ENCODE results near the gene TACR1. TPM values are rescaled to one million over a fixed set of nuclear protein-coding genes. Genes with fewer than 3 reads are reported as not detected.

TACR1 gene
- total and polyA plus RNA-seq, 2 experiments from 2014 or later = 3.5 to 7.3 TPM

DNA sequence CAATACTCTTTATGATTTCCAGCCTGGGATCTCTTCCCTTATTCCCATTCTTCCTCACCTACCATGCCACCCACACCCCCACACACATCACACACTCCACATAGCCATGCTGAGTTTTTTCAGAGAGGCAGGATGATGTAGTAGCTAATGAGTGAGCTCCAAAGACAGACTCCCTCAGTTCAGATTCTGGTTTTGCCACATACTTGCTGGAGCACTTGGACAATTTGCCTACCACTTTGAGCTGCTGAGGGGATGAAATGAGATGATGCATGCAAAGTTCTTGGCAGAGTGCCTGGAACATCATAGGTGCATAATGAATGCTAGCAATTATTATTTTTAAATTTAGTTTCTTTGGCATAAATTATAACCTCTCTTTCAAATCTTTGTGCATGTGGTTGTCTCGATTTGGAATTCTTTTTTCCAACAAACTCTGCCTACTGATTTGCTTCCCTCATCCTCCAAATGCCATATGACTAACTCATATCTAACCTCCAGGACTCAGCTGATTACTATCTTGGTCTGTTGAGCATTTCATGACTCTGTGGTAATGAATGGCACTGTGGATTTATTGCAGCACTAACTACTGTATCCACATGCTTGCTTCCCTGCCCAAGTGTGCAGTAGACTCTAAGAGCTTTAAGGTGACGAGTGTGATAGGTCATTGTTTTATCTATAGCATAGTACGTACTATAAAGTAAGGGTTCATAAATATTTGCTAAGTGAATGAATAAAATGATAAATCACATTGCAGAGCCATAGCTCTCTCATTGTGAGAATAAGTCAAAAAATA is 99.1 kb downstream of the TACR1 start:
- Histone ChIP-seq H3K4me3 (no peak overlapping the region), H3F3A (replicated peaks; ENCODE audit: low read depth) (no peaks in the 10 kb centered on the region), H4K20me1 (replicated peaks; ENCODE audit: insufficient read depth) (no peaks in the 10 kb centered on the region), H3K9me2 (ENCODE audit: insufficient read depth) (0 out of 2 replicates have a peak, but pooled peaks cover under 1% of the 10 kb centered on the region), H3K79me2 (replicated peaks; ENCODE audit: insufficient read depth) (no peaks in the 10 kb centered on the region), H3K27ac (ENCODE audit: low read depth) (no peak overlapping the region), H2AFZ (no peak overlapping the region), H3K4me2 (no peak overlapping the region), H3K27me3 (ENCODE audit: insufficient read depth) (no peaks in the 10 kb centered on the region), H3K4me1 (ENCODE audit: insufficient read depth) (no peaks in the 10 kb centered on the region), H3K36me3 (ENCODE audit: insufficient read depth) (no peaks in the 10 kb centered on the region)
- TF ChIP-seq ZNF114 (CRISPR knock-in tag; IDR thresholded peaks at IDR 0.05) = no peak
- no peak for TF ChIP-seq EZH2phosphoT487 (IDR thresholded peaks at IDR 0.05; ENCODE audit: unreplicated experiment)
- no peak for TF ChIP-seq STAT1 (IDR thresholded peaks at IDR 0.05; ENCODE audit: unreplicated experiment)
- Mint-ChIP-seq H3K4me1 (peaks cover 7% of the 10 kb centered on the region), H3K4me3 (no peak overlapping the region), H3K27me3 (ENCODE audit: insufficient read depth, low read depth, poor library complexity) (no peaks in the 10 kb centered on the region), H3K36me3 (ENCODE audit: low read depth) (peaks cover 3% of the 10 kb centered on the region; the same call in 2 of the 3 replicates), H3K27ac (no peak overlapping the region), H3K9me3 (peaks cover 5% of the 10 kb centered on the region; the same call in 2 of the 3 replicates)
- no peak for ATAC-seq
- DNase-seq (ENCODE audit: low spot score) = no peak

DNA sequence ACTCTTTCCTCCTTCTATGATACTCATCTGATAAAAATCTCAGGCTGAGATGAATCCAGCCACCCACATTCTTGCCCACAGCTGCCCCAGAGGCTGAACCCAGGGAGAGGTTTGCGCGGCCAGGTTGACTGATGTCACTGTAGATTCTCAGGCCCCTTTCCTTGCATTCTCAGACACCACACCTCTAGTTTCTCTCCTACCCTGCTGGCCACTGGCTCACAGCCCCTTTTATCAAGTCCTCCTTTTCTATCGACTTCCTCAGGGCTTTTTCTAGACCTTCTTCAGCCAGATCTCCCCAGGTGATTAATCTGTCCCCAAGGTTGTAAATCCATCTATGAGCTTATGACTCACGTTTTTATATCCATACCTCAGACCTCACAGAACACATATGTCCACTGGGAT is 99.8 kb downstream of the TACR1 start:
- H3K4me2 ChIP-seq = no peak overlapping the region
- no peaks in the 10 kb centered on the region for H3K36me3 ChIP-seq (ENCODE audit: insufficient read depth)
- DNase-seq (ENCODE audit: low spot score) = no peak
- no peak overlapping the region for H3K4me3 Mint-ChIP-seq
- H3K9me3 Mint-ChIP-seq = peaks cover 5% of the 10 kb centered on the region; the same call in 2 of the 3 replicates
- peaks cover 3% of the 10 kb centered on the region; the same call in 2 of the 3 replicates for H3K36me3 Mint-ChIP-seq (ENCODE audit: low read depth)
- H4K20me1 ChIP-seq (replicated peaks; ENCODE audit: insufficient read depth) = no peaks in the 10 kb centered on the region
- no peak overlapping the region for H3K27ac ChIP-seq (ENCODE audit: low read depth)
- no peaks in the 10 kb centered on the region for H3K4me1 ChIP-seq (ENCODE audit: insufficient read depth)
- peaks cover 7% of the 10 kb centered on the region for H3K4me1 Mint-ChIP-seq
- H3K9me2 ChIP-seq (ENCODE audit: insufficient read depth) = 0 out of 2 replicates have a peak, but pooled peaks cover 3% of the 10 kb centered on the region
- H3K27me3 ChIP-seq (ENCODE audit: insufficient read depth) = no peaks in the 10 kb centered on the region
- no peak overlapping the region for H3K27ac Mint-ChIP-seq
- H3K27me3 Mint-ChIP-seq (ENCODE audit: insufficient read depth, low read depth, poor library complexity) = no peaks in the 10 kb centered on the region
- H3F3A ChIP-seq (replicated peaks; ENCODE audit: low read depth) = no peaks in the 10 kb centered on the region
- no peak for ATAC-seq
- H3K79me2 ChIP-seq (replicated peaks; ENCODE audit: insufficient read depth) = no peaks in the 10 kb centered on the region
- no peak overlapping the region for H2AFZ ChIP-seq
- H3K4me3 ChIP-seq = no peak overlapping the region
- TF ChIP-seq EZH2 (IDR thresholded peaks at IDR 0.05; ENCODE audit: low read depth, unreplicated experiment) = no peak
- TF ChIP-seq, protein P1, sequence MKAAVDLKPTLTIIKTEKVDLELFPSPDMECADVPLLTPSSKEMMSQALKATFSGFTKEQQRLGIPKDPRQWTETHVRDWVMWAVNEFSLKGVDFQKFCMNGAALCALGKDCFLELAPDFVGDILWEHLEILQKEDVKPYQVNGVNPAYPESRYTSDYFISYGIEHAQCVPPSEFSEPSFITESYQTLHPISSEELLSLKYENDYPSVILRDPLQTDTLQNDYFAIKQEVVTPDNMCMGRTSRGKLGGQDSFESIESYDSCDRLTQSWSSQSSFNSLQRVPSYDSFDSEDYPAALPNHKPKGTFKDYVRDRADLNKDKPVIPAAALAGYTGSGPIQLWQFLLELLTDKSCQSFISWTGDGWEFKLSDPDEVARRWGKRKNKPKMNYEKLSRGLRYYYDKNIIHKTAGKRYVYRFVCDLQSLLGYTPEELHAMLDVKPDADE (IDR thresholded peaks at IDR 0.05) = no peak
- TF ChIP-seq, protein P2, sequence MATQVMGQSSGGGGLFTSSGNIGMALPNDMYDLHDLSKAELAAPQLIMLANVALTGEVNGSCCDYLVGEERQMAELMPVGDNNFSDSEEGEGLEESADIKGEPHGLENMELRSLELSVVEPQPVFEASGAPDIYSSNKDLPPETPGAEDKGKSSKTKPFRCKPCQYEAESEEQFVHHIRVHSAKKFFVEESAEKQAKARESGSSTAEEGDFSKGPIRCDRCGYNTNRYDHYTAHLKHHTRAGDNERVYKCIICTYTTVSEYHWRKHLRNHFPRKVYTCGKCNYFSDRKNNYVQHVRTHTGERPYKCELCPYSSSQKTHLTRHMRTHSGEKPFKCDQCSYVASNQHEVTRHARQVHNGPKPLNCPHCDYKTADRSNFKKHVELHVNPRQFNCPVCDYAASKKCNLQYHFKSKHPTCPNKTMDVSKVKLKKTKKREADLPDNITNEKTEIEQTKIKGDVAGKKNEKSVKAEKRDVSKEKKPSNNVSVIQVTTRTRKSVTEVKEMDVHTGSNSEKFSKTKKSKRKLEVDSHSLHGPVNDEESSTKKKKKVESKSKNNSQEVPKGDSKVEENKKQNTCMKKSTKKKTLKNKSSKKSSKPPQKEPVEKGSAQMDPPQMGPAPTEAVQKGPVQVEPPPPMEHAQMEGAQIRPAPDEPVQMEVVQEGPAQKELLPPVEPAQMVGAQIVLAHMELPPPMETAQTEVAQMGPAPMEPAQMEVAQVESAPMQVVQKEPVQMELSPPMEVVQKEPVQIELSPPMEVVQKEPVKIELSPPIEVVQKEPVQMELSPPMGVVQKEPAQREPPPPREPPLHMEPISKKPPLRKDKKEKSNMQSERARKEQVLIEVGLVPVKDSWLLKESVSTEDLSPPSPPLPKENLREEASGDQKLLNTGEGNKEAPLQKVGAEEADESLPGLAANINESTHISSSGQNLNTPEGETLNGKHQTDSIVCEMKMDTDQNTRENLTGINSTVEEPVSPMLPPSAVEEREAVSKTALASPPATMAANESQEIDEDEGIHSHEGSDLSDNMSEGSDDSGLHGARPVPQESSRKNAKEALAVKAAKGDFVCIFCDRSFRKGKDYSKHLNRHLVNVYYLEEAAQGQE (IDR thresholded peaks at IDR 0.05; ENCODE audit: unreplicated experiment) = no peak
- TF ChIP-seq ZNF331 (CRISPR knock-in tag; IDR thresholded peaks at IDR 0.05; ENCODE audit: low read depth) = no peak
- no peak for TF ChIP-seq NANOG (IDR thresholded peaks at IDR 0.05; ENCODE audit: borderline replicate concordance)
- TF ChIP-seq EZH2phosphoT487 (IDR thresholded peaks at IDR 0.05; ENCODE audit: unreplicated experiment) = no peak
- no peak for TF ChIP-seq ZNF114 (CRISPR knock-in tag; IDR thresholded peaks at IDR 0.05)
- no peak for TF ChIP-seq POLR2AphosphoS5 (IDR thresholded peaks at IDR 0.05; ENCODE audit: low read depth)
- TF ChIP-seq JUNB (IDR thresholded peaks at IDR 0.05; ENCODE audit: unreplicated experiment) = no peak

All from GM23338 (cell line).